Neural progenitor cell (in vitro differentiated cells): ENCODE measurements around the gene CD55. TPM values are rescaled to one million over a fixed set of nuclear protein-coding genes. Genes with fewer than 3 reads are reported as not detected.

Experiments
- DNase-seq: peaks from one replicate; pipeline ENCODE4 v3.0.0-alpha.2; 2016; ENCODE audit warnings: low spot score
- H2AFZ ChIP-seq: fragments of 200-600 bp; sonication (generic); replicated peaks from 2 replicates; pipeline ENCODE4 v1.6.1; 2016; ENCODE audit warnings: antibody characterized with exemption
- H3F3A ChIP-seq: fragments of 200-600 bp; sonication (generic); 2 replicates; pipeline ENCODE4 v1.6.1; 2016; ENCODE audit warnings: antibody characterized with exemption, low read depth
- H3K27ac ChIP-seq: fragments of 200-600 bp; sonication (generic); 2 replicates; pipeline ENCODE4 v1.5.1; 2016; ENCODE audit warnings: mild to moderate bottlenecking
- H3K27me3 ChIP-seq: fragments of 200-600 bp; sonication (generic); 2 replicates; pipeline ENCODE4 v1.6.1; 2016; ENCODE audit warnings: mild to moderate bottlenecking, moderate library complexity
- H3K36me3 ChIP-seq: fragments of 200-600 bp; sonication (generic); 2 replicates; pipeline ENCODE4 v1.5.1; 2016
- H3K4me1 ChIP-seq: fragments of 200-600 bp; sonication (generic); 2 replicates; pipeline ENCODE4 v1.6.1; 2016; ENCODE audit warnings: mixed run types
- H3K4me2 ChIP-seq: fragments of 200-600 bp; sonication (generic); 2 replicates; pipeline ENCODE4 v1.6.1; 2016
- H3K4me3 ChIP-seq: fragments of 200-600 bp; sonication (generic); 2 replicates; pipeline ENCODE4 v1.5.1; 2016
- H3K79me2 ChIP-seq: fragments of 200-600 bp; sonication (generic); 2 replicates; pipeline ENCODE4 v1.6.1; 2016; ENCODE audit warnings: low read depth
- H3K9ac ChIP-seq: fragments of 200-600 bp; sonication (generic); 2 replicates; pipeline ENCODE4 v1.6.1; 2016
- H3K9me3 ChIP-seq: fragments of 200-600 bp; sonication (generic); 2 replicates; pipeline ENCODE4 v1.5.1; 2016; ENCODE audit warnings: low read depth
- H4K20me1 ChIP-seq: fragments of 200-600 bp; sonication (generic); 2 replicates; pipeline ENCODE4 v1.6.1; 2016; ENCODE audit warnings: low read depth
- H3K27ac Mint-ChIP-seq: 3 replicates; pipeline ENCODE4 v1.8.0; 2021; ENCODE audit warnings: mixed read lengths
- H3K27me3 Mint-ChIP-seq: 2 replicates; pipeline ENCODE4 v1.8.0; 2022; ENCODE audit warnings: low read depth, mild to moderate bottlenecking, inconsistent platforms, moderate library complexity, mixed read lengths; ENCODE audit not compliant: insufficient read depth
- H3K36me3 Mint-ChIP-seq: 3 replicates; pipeline ENCODE4 v1.8.0; 2021; ENCODE audit warnings: mixed read lengths
- H3K4me1 Mint-ChIP-seq: 3 replicates; pipeline ENCODE4 v1.8.0; 2021; ENCODE audit warnings: mixed read lengths
- H3K4me3 Mint-ChIP-seq: 3 replicates; pipeline ENCODE4 v1.8.0; 2021; ENCODE audit warnings: mild to moderate bottlenecking, moderate library complexity, mixed read lengths
- H3K9me3 Mint-ChIP-seq: 3 replicates; pipeline ENCODE4 v1.8.0; 2020; ENCODE audit warnings: mixed read lengths
- EZH2 ChIP-seq: fragments of 200-600 bp; sonication (generic); IDR thresholded peaks from 2 replicates; pipeline ENCODE4 v1.6.1; 2017; ENCODE audit warnings: antibody characterized with exemption, mild to moderate bottlenecking, moderate library complexity
- EZH2phosphoT487 ChIP-seq: fragments of 200-600 bp; sonication (generic); IDR thresholded peaks from 2 replicates; pipeline ENCODE4 v1.6.1; 2017; ENCODE audit warnings: antibody characterized with exemption
- total RNA-seq: library from RNA; depleted of rRNA; stranded (reverse); fragments of >200 nt; gene quantifications from 2 replicates; pipeline ENCODE4 v1.2.3, GENCODE V29; 2015; ENCODE audit warnings: low replicate concordance
- TF ChIP-seq, protein P1 (sequence below): fragments of 200-600 bp; sonication (generic); IDR thresholded peaks from 2 replicates; pipeline ENCODE4 v1.5.1; 2017; ENCODE audit warnings: antibody characterized with exemption, mild to moderate bottlenecking

Gene CD55
- total RNA-seq, 1 donor from 2014 or later, result 11.5 TPM

DNA sequence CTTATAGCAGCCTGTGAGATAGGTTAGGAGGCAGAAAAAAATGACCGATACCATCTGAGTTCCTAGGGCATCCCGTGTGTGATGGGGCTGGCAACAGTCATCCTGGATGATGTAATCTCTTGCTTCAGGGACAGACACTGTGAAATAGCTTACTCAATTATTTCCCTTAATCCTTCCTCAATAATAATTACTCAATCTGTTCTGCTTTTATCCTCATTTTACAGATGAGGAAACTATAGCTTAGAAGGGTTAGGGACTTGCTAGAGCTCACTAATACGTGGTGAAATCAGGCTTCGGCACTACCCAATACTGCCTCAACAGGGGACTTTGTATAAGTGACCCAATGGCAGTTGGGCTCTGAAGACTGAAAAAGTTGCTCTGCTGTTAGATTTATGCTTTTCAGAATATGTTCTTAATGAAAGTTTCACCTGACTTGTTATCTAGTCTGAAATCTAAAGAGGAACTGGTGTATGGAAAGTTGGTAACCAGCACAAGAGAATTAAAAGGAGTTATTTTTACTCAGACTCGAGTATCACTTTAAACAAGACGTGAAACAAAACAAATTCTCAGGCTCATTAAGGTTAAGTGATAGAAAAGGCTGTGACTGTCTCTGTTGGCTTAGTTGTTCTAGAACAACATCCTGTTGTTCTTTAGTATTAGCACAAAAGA lies 14.4 kb downstream of the CD55 start:
- Histone ChIP-seq H4K20me1 (no peaks in the 10 kb centered on the region), H3K4me1 (no peaks in the 10 kb centered on the region), H3K27me3 (no peaks in the 10 kb centered on the region), H3K79me2 (no peaks in the 10 kb centered on the region), H3K36me3 (peaks cover 11% of the 10 kb centered on the region), H3K9me3 (no peaks in the 10 kb centered on the region), H2AFZ (no peak overlapping the region), H3K4me3 (no peak overlapping the region), H3F3A (no peaks in the 10 kb centered on the region), H3K9ac (no peak overlapping the region), H3K27ac (no peak overlapping the region), H3K4me2 (no peak overlapping the region)
- Mint-ChIP-seq H3K9me3 (peaks cover 12% of the 10 kb centered on the region), H3K27ac (no peak overlapping the region), H3K27me3 (no peaks in the 10 kb centered on the region), H3K4me3 (no peak overlapping the region), H3K36me3 (peaks cover 4% of the 10 kb centered on the region), H3K4me1 (no peaks in the 10 kb centered on the region)
- no peak for DNase-seq
- TF ChIP-seq, protein P1, sequence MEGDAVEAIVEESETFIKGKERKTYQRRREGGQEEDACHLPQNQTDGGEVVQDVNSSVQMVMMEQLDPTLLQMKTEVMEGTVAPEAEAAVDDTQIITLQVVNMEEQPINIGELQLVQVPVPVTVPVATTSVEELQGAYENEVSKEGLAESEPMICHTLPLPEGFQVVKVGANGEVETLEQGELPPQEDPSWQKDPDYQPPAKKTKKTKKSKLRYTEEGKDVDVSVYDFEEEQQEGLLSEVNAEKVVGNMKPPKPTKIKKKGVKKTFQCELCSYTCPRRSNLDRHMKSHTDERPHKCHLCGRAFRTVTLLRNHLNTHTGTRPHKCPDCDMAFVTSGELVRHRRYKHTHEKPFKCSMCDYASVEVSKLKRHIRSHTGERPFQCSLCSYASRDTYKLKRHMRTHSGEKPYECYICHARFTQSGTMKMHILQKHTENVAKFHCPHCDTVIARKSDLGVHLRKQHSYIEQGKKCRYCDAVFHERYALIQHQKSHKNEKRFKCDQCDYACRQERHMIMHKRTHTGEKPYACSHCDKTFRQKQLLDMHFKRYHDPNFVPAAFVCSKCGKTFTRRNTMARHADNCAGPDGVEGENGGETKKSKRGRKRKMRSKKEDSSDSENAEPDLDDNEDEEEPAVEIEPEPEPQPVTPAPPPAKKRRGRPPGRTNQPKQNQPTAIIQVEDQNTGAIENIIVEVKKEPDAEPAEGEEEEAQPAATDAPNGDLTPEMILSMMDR, result no peak
- no peak for TF ChIP-seq EZH2phosphoT487
- TF ChIP-seq EZH2, result no peak

GRCh38 chr1:207336559-207337467 lies 15.3 kb downstream of the CD55 start:
- Histone ChIP-seq H3K9ac (no peak overlapping the region), H3K27me3 (no peaks in the 10 kb centered on the region), H3K27ac (no peak overlapping the region), H3K36me3 (peaks cover 11% of the 10 kb centered on the region), H3K4me1 (no peaks in the 10 kb centered on the region), H2AFZ (no peak overlapping the region), H3K4me3 (no peak overlapping the region), H3K4me2 (no peak overlapping the region), H3K9me3 (no peaks in the 10 kb centered on the region), H4K20me1 (no peaks in the 10 kb centered on the region), H3K79me2 (no peaks in the 10 kb centered on the region), H3F3A (no peaks in the 10 kb centered on the region)
- peaks cover 4% of the 10 kb centered on the region for H3K36me3 Mint-ChIP-seq
- H3K27ac Mint-ChIP-seq, result no peak overlapping the region
- H3K9me3 Mint-ChIP-seq, result peaks cover 12% of the 10 kb centered on the region
- TF ChIP-seq EZH2phosphoT487, result no peak
- TF ChIP-seq, protein P1, result no peak
- TF ChIP-seq EZH2, result no peak
- H3K27me3 Mint-ChIP-seq, result no peaks in the 10 kb centered on the region
- DNase-seq, result no peak
- no peak overlapping the region for H3K4me3 Mint-ChIP-seq
- no peaks in the 10 kb centered on the region for H3K4me1 Mint-ChIP-seq

GRCh38 chr1:207342332-207342731 lies 20.9 kb downstream of the CD55 start:
- no peak overlapping the region for H3K27ac Mint-ChIP-seq
- Histone ChIP-seq H3K27ac (no peak overlapping the region), H3K9ac (no peak overlapping the region), H3K79me2 (no peaks in the 10 kb centered on the region), H3K4me3 (no peak overlapping the region), H3K27me3 (no peaks in the 10 kb centered on the region), H3K9me3 (no peaks in the 10 kb centered on the region), H3K4me1 (no peaks in the 10 kb centered on the region), H3F3A (no peaks in the 10 kb centered on the region), H3K4me2 (no peak overlapping the region), H4K20me1 (no peaks in the 10 kb centered on the region), H3K36me3 (no peaks in the 10 kb centered on the region), H2AFZ (no peak overlapping the region)
- no peaks in the 10 kb centered on the region for H3K36me3 Mint-ChIP-seq
- no peak for DNase-seq
- H3K27me3 Mint-ChIP-seq, result no peaks in the 10 kb centered on the region
- TF ChIP-seq EZH2phosphoT487 (no peak), EZH2 (no peak)
- TF ChIP-seq, protein P1, result no peak
- H3K4me1 Mint-ChIP-seq, result no peaks in the 10 kb centered on the region
- no peak overlapping the region for H3K4me3 Mint-ChIP-seq
- H3K9me3 Mint-ChIP-seq, result no peaks in the 10 kb centered on the region
